ENCODE data around the gene HELZ. TPM values are rescaled to one million over a fixed set of nuclear protein-coding genes. Genes with fewer than 3 reads are reported as not detected.

HELZ gene
- total and polyA plus RNA-seq, 2 of the 8 experiments (the other 6 are each of a cell fraction or from before 2014, with no cell fraction given), result 10.0 to 48.7 TPM

- TF ChIP-seq CHD7 (IDR thresholded peaks at IDR 0.05; ENCODE audit: insufficient replicate concordance, low read length) (no peak), CEBPB (IDR thresholded peaks at IDR 0.05; ENCODE audit: low read depth, low read length) (no peak), NANOG (IDR thresholded peaks at IDR 0.05; ENCODE audit: insufficient read depth, low read depth, low read length, poor library complexity, severe bottlenecking) (no peak), POLR2AphosphoS5 (IDR thresholded peaks at IDR 0.05; ENCODE audit: low read depth, low read length) (no peak; the same call in 1 of the 2 replicates), FOSL1 (IDR thresholded peaks at IDR 0.05; ENCODE audit: insufficient read depth, low read depth, low read length) (no peak), RNF2 (IDR thresholded peaks at IDR 0.05; ENCODE audit: borderline replicate concordance, low read depth, low read length, missing control alignments, poor library complexity, severe bottlenecking) (no peak), BCL11A (IDR thresholded peaks at IDR 0.05; ENCODE audit: low read depth in 2 of 2, low read length in 2 of 2) (no peak), RFX5 (IDR thresholded peaks at IDR 0.05; ENCODE audit: borderline replicate concordance, low read depth, low read length) (no peak), CREB1 (IDR thresholded peaks at IDR 0.05) (no peak), MAX (IDR thresholded peaks at IDR 0.05) (no peak)
Measured at GRCh38 chr17:67245694-67246402, 852 bp upstream of the HELZ start (continued).
